ENCODE data around the gene ADH1B. TPM values are rescaled to one million over a fixed set of nuclear protein-coding genes. Genes with fewer than 3 reads are reported as not detected.

Gene ADH1B
- total and polyA plus RNA-seq, 2 experiments from 2014 or later, result not detected

- no peak for TF ChIP-seq NANOG (IDR thresholded peaks at IDR 0.05; ENCODE audit: borderline replicate concordance)
- no peak for TF ChIP-seq ETS1 (IDR thresholded peaks at IDR 0.05)
- TF ChIP-seq ZNF114 (CRISPR knock-in tag; IDR thresholded peaks at IDR 0.05), result no peak
- TF ChIP-seq, protein P1, sequence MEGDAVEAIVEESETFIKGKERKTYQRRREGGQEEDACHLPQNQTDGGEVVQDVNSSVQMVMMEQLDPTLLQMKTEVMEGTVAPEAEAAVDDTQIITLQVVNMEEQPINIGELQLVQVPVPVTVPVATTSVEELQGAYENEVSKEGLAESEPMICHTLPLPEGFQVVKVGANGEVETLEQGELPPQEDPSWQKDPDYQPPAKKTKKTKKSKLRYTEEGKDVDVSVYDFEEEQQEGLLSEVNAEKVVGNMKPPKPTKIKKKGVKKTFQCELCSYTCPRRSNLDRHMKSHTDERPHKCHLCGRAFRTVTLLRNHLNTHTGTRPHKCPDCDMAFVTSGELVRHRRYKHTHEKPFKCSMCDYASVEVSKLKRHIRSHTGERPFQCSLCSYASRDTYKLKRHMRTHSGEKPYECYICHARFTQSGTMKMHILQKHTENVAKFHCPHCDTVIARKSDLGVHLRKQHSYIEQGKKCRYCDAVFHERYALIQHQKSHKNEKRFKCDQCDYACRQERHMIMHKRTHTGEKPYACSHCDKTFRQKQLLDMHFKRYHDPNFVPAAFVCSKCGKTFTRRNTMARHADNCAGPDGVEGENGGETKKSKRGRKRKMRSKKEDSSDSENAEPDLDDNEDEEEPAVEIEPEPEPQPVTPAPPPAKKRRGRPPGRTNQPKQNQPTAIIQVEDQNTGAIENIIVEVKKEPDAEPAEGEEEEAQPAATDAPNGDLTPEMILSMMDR (conservative IDR thresholded peaks at IDR 0.05; ENCODE audit: low read depth in 2 of 2), result no peak
- TF ChIP-seq POLR2AphosphoS5 (IDR thresholded peaks at IDR 0.05; ENCODE audit: low read depth), result no peak
- no peak for TF ChIP-seq EZH2phosphoT487 (IDR thresholded peaks at IDR 0.05; ENCODE audit: unreplicated experiment)
- TF ChIP-seq JUNB (IDR thresholded peaks at IDR 0.05; ENCODE audit: unreplicated experiment), result no peak
- no peak for ATAC-seq
These were observed 20.2 kb upstream of the ADH1B start for GRCh38 chr4:99341426-99341825.

GRCh38 chr4:99339172-99339571 is 18.0 kb upstream of the ADH1B start:
- Histone ChIP-seq H3K4me1 (ENCODE audit: insufficient read depth) (no peaks in the 10 kb centered on the region), H3K79me2 (replicated peaks; ENCODE audit: insufficient read depth) (no peaks in the 10 kb centered on the region), H3F3A (replicated peaks; ENCODE audit: low read depth) (no peaks in the 10 kb centered on the region), H3K4me3 (no peak overlapping the region), H3K4me2 (no peak overlapping the region), H2AFZ (no peak overlapping the region; the same call in 1 of the 2 replicates), H3K36me3 (ENCODE audit: insufficient read depth) (no peaks in the 10 kb centered on the region), H4K20me1 (replicated peaks; ENCODE audit: insufficient read depth) (no peaks in the 10 kb centered on the region), H3K27me3 (ENCODE audit: insufficient read depth) (no peaks in the 10 kb centered on the region), H3K9me2 (ENCODE audit: insufficient read depth) (no peaks in the 10 kb centered on the region), H3K27ac (ENCODE audit: low read depth) (no peak overlapping the region)
- H3K27ac Mint-ChIP-seq, result 0 out of 2 replicates have a peak overlapping the region, but pooled peaks have one; percentile 49
- H3K4me1 Mint-ChIP-seq, result no peaks in the 10 kb centered on the region
- ATAC-seq (no peak), DNase-seq (ENCODE audit: low spot score) (no peak)
- H3K27me3 Mint-ChIP-seq (ENCODE audit: insufficient read depth, low read depth, poor library complexity), result no peaks in the 10 kb centered on the region
- H3K36me3 Mint-ChIP-seq (ENCODE audit: low read depth), result no peaks in the 10 kb centered on the region
- no peaks in the 10 kb centered on the region for H3K9me3 Mint-ChIP-seq
- no peak overlapping the region for H3K4me3 Mint-ChIP-seq
- TF ChIP-seq REST (IDR thresholded peaks at IDR 0.05; ENCODE audit: unreplicated experiment) (no peak), CREB1 (CRISPR knock-in tag; IDR thresholded peaks at IDR 0.05; ENCODE audit: low read depth) (no peak), ETS1 (IDR thresholded peaks at IDR 0.05) (no peak), ZNF114 (CRISPR knock-in tag; IDR thresholded peaks at IDR 0.05) (no peak), NANOG (IDR thresholded peaks at IDR 0.05; ENCODE audit: borderline replicate concordance) (no peak), EZH2phosphoT487 (IDR thresholded peaks at IDR 0.05; ENCODE audit: unreplicated experiment) (no peak), JUNB (IDR thresholded peaks at IDR 0.05; ENCODE audit: unreplicated experiment) (no peak)
- TF ChIP-seq, protein P1 (conservative IDR thresholded peaks at IDR 0.05; ENCODE audit: low read depth in 2 of 2), result no peak

More at GRCh38 chr4:99341426-99341825, 20.2 kb upstream of the ADH1B start:
- Histone ChIP-seq H3K36me3 (ENCODE audit: insufficient read depth) (no peaks in the 10 kb centered on the region), H3K4me2 (no peak overlapping the region), H3K79me2 (replicated peaks; ENCODE audit: insufficient read depth) (no peaks in the 10 kb centered on the region), H3K4me1 (ENCODE audit: insufficient read depth) (no peaks in the 10 kb centered on the region), H4K20me1 (replicated peaks; ENCODE audit: insufficient read depth) (no peaks in the 10 kb centered on the region), H2AFZ (no peak overlapping the region), H3K27ac (ENCODE audit: low read depth) (no peak overlapping the region), H3K4me3 (no peak overlapping the region), H3K27me3 (ENCODE audit: insufficient read depth) (no peaks in the 10 kb centered on the region), H3F3A (replicated peaks; ENCODE audit: low read depth) (no peaks in the 10 kb centered on the region), H3K9me2 (ENCODE audit: insufficient read depth) (peaks cover 2% of the 10 kb centered on the region; the same call in 1 of the 2 replicates)
- no peaks in the 10 kb centered on the region for H3K36me3 Mint-ChIP-seq (ENCODE audit: low read depth)
- H3K4me1 Mint-ChIP-seq, result no peaks in the 10 kb centered on the region
- H3K9me3 Mint-ChIP-seq, result no peaks in the 10 kb centered on the region
- H3K4me3 Mint-ChIP-seq, result no peak overlapping the region
- no peak overlapping the region for H3K27ac Mint-ChIP-seq
- DNase-seq (ENCODE audit: low spot score), result no peak
- no peaks in the 10 kb centered on the region for H3K27me3 Mint-ChIP-seq (ENCODE audit: insufficient read depth, low read depth, poor library complexity)

Measured in GM23338 (cell line).